Measurements from ENCODE around the gene PROSER2.

DNA sequence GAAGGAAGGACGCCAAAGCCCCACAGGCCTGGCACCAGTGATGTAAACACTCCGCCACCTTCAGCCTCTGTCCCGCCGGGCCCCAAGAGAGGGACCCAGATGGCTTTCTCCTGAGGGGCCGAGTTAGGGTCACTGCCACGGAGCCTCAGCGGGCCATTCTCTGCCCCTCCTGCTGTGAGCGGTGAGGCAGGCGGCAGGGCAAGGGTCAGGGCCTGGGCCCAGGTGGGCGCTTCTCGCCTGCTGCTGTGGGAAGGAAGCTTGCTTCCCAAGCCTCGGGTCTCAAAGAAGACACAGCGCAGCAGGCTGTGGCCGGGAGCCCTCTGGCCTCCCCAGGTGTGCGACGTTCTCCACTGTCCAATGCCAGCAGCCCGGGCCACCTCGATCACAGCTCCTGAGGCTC lies 84.8 kb downstream of the PROSER2 start:
- TF ChIP-seq SAP30 (IDR thresholded peaks at IDR 0.05; ENCODE audit: borderline replicate concordance, insufficient read depth, low read depth, low read length, poor library complexity, severe bottlenecking) (no peak), EZH2 (IDR thresholded peaks at IDR 0.05; ENCODE audit: borderline replicate concordance, low read depth, low read length) (no peak), HCFC1 (IDR thresholded peaks at IDR 0.05; ENCODE audit: low read depth, low read length) (no peak), E2F1 (CRISPR knock-in tag; IDR thresholded peaks at IDR 0.05) (no peak), ZBTB33 (CRISPR knock-in tag; IDR thresholded peaks at IDR 0.05) (0 out of 2 replicates have a peak, but pooled peaks have one; percentile 27), PATZ1 (CRISPR knock-in tag; IDR thresholded peaks at IDR 0.05; ENCODE audit: borderline replicate concordance) (no peak), CBFB (CRISPR knock-in tag; IDR thresholded peaks at IDR 0.05) (no peak), POLR2A (conservative IDR thresholded peaks at IDR 0.05) (no peak), ZKSCAN8 (CRISPR knock-in tag; IDR thresholded peaks at IDR 0.05) (no peak), ZBTB11 (CRISPR knock-in tag; IDR thresholded peaks at IDR 0.05) (no peak), ZNF75A (CRISPR knock-in tag; IDR thresholded peaks at IDR 0.05) (no peak), ETV5 (CRISPR knock-in tag; IDR thresholded peaks at IDR 0.05; ENCODE audit: low read depth) (no peak)
- TF ChIP-seq, protein P1, sequence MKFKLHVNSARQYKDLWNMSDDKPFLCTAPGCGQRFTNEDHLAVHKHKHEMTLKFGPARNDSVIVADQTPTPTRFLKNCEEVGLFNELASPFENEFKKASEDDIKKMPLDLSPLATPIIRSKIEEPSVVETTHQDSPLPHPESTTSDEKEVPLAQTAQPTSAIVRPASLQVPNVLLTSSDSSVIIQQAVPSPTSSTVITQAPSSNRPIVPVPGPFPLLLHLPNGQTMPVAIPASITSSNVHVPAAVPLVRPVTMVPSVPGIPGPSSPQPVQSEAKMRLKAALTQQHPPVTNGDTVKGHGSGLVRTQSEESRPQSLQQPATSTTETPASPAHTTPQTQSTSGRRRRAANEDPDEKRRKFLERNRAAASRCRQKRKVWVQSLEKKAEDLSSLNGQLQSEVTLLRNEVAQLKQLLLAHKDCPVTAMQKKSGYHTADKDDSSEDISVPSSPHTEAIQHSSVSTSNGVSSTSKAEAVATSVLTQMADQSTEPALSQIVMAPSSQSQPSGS (CRISPR knock-in tag; IDR thresholded peaks at IDR 0.05), result no peak
- TF ChIP-seq, protein P2, sequence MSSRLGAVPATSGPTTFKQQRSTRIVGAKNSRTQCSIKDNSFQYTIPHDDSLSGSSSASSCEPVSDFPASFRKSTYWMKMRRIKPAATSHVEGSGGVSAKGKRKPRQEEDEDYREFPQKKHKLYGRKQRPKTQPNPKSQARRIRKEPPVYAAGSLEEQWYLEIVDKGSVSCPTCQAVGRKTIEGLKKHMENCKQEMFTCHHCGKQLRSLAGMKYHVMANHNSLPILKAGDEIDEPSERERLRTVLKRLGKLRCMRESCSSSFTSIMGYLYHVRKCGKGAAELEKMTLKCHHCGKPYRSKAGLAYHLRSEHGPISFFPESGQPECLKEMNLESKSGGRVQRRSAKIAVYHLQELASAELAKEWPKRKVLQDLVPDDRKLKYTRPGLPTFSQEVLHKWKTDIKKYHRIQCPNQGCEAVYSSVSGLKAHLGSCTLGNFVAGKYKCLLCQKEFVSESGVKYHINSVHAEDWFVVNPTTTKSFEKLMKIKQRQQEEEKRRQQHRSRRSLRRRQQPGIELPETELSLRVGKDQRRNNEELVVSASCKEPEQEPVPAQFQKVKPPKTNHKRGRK (tag; IDR thresholded peaks at IDR 0.05), result no peak
